HL-60 (cell line): Measurements from ENCODE around the gene INAVA.

Experiments used
- CTCF ChIP-seq: IDR thresholded peaks from one replicate; pipeline ENCODE4 v1.5.1; 2011; ENCODE audit warnings: low read length, control low read depth, inconsistent platforms; ENCODE audit not compliant: insufficient read depth
- GABPA ChIP-seq: IDR thresholded peaks from 2 replicates; pipeline ENCODE4 v1.6.1; 2012; ENCODE audit warnings: low read depth
- REST ChIP-seq: IDR thresholded peaks from 2 replicates; pipeline ENCODE4 v1.6.1; 2012; ENCODE audit warnings: low read depth; ENCODE audit not compliant: insufficient replicate concordance

- TF ChIP-seq CTCF, result no peak
- TF ChIP-seq GABPA, result no peak
- no peak for TF ChIP-seq REST
These were observed 36.9 kb upstream of the INAVA start for GRCh38 chr1:200857804-200858203.
